GM12891 (cell line): ENCODE measurements around the gene FHL1.

Experiments used
- PAX5 ChIP-seq: IDR thresholded peaks from 2 replicates; pipeline ENCODE4 v1.6.1; 2011; ENCODE audit warnings: low read length, moderate library complexity, mild to moderate bottlenecking; ENCODE audit not compliant: insufficient read depth, severe bottlenecking
- POLR2A ChIP-seq: IDR thresholded peaks from 2 replicates; pipeline ENCODE4 v1.6.1; 2011; ENCODE audit warnings: low read depth, low read length, control low read depth
- POLR2AphosphoS5 ChIP-seq: IDR thresholded peaks from 2 replicates; pipeline ENCODE4 v1.6.1; 2011; ENCODE audit warnings: low read depth, low read length, control low read depth
- POU2F2 ChIP-seq: IDR thresholded peaks from 2 replicates; pipeline ENCODE4 v1.6.1; 2011; ENCODE audit warnings: low read depth, mild to moderate bottlenecking, control low read depth, low read length, moderate library complexity

DNA sequence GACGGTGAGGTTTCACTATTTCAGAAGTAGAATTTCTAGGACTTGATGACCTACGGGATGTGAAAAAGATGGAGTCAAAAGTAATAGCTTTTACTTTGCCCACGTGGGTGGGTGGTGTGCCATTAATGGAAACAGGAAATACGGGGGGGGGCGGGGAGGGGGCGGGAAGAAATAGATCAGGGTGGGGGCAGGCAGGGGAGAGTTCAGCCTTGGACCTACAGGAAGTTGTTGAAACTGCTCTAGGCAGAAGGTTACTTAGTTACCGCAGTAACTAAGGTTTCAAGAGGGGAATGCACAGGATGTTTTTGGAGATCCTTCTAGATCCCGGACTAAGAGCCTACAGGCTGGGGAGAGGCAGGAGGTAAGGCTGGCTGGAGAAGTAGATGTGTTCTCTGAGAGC, 3.6 kb upstream of the FHL1 start:
- TF ChIP-seq POLR2AphosphoS5 (no peak), POU2F2 (no peak), POLR2A (no peak), PAX5 (no peak)
